ENCODE results near the gene ATP2C1. TPM values are rescaled to one million over a fixed set of nuclear protein-coding genes. Genes with fewer than 3 reads are reported as not detected.

The ATP2C1 gene
- total and polyA plus RNA-seq, 9 of the 15 experiments (the other 6 are each of a cell fraction or from before 2014, with no cell fraction given) = 10.0 to 53.5 (median 27.9) TPM

- TF ChIP-seq RBM25 (IDR thresholded peaks at IDR 0.05; ENCODE audit: low read depth, low read length, severe bottlenecking) = no peak
- no peak for TF ChIP-seq SREBF1 (IDR thresholded peaks at IDR 0.05; ENCODE audit: borderline replicate concordance, low read depth, low read length)
- no peak for TF ChIP-seq HNRNPLL (IDR thresholded peaks at IDR 0.05; ENCODE audit: low read depth, low read length, poor library complexity, severe bottlenecking)
- no peak for TF ChIP-seq ZNF354B (CRISPR knock-in tag; IDR thresholded peaks at IDR 0.05)
- TF ChIP-seq MNT (conservative IDR thresholded peaks at IDR 0.05) = peak; percentile 44 to 56; a peak in 2 of 4 replicates
- no peak for TF ChIP-seq ZBTB43 (CRISPR knock-in tag; IDR thresholded peaks at IDR 0.05)
- peak; percentile 95 for TF ChIP-seq ARID1B (IDR thresholded peaks at IDR 0.05)
- TF ChIP-seq NRF1 (conservative IDR thresholded peaks at IDR 0.05 in 1 of 2, IDR thresholded peaks at IDR 0.05 in 1 of 2) = peak; percentile 71 to 74
- TF ChIP-seq RBM14 (IDR thresholded peaks at IDR 0.05; ENCODE audit: borderline replicate concordance, insufficient read depth, low read depth, low read length) = no peak
- TF ChIP-seq, protein P1, sequence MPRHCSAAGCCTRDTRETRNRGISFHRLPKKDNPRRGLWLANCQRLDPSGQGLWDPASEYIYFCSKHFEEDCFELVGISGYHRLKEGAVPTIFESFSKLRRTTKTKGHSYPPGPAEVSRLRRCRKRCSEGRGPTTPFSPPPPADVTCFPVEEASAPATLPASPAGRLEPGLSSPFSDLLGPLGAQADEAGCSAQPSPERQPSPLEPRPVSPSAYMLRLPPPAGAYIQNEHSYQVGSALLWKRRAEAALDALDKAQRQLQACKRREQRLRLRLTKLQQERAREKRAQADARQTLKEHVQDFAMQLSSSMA (CRISPR knock-in tag; IDR thresholded peaks at IDR 0.05) = no peak
- no peak for TF ChIP-seq ZNF77 (CRISPR knock-in tag; IDR thresholded peaks at IDR 0.05)
- no peak for TF ChIP-seq ZNF143 (CRISPR knock-in tag; IDR thresholded peaks at IDR 0.05)
- no peak for TF ChIP-seq HMGN3 (IDR thresholded peaks at IDR 0.05; ENCODE audit: borderline replicate concordance, extremely low read depth, insufficient read length, low read depth, low read length)
- no peak for TF ChIP-seq TSC22D4 (tag; IDR thresholded peaks at IDR 0.05)
- TF ChIP-seq GTF2A2 (tag; IDR thresholded peaks at IDR 0.05) = no peak
- TF ChIP-seq BCLAF1 (IDR thresholded peaks at IDR 0.05; ENCODE audit: borderline replicate concordance in 1 of 2, control insufficient read depth in 1 of 2, low read depth in 2 of 2, low read length in 1 of 2) = no peak
- TF ChIP-seq NELFE (IDR thresholded peaks at IDR 0.05; ENCODE audit: insufficient read depth, insufficient read length) = no peak
- no peak for TF ChIP-seq ZNF124 (CRISPR knock-in tag; IDR thresholded peaks at IDR 0.05)
- no peak for TF ChIP-seq PHB (CRISPR knock-in tag; IDR thresholded peaks at IDR 0.05)
- TF ChIP-seq ELF4 (CRISPR knock-in tag; IDR thresholded peaks at IDR 0.05) = no peak
Observed at GRCh38 chr3:130850044-130850797, 43.7 kb upstream of the ATP2C1 start (continued).
